H1 (cell line): ENCODE data around the gene BTAF1. TPM values are rescaled to one million over a fixed set of nuclear protein-coding genes. Genes with fewer than 3 reads are reported as not detected.

ENCODE experiments used
- CTCF ChIA-PET: fragments of 300-600 bp; sonication (Branson Sonifier 250); formaldehyde crosslinking; loops from one replicate; lab custom pipeline; 2021; ENCODE audit not compliant: partially characterized antibody; lab: Charles Lee
- POLR2A ChIA-PET: fragments of 300-600 bp; sonication (Branson Sonifier 250); formaldehyde crosslinking; loops from one replicate; lab custom pipeline; 2021; ENCODE audit warnings: inconsistent platforms; ENCODE audit not compliant: partially characterized antibody; lab: Charles Lee
- DNase-seq, 2 experiments: peaks; one replicate each; pipeline versions ENCODE4 v3.0.0 to v3.0.0-alpha.2; 2010 to 2022; ENCODE audit warnings: low spot score in 2 of 2, low read depth in 1 of 2, mixed read lengths in 1 of 2
- FAIRE-seq: peaks from 2 replicates; lab custom pipeline; 2011; peaks lifted over from hg19 to GRCh38; lab: Jason Lieb, UNC
- H2AFZ ChIP-seq: 2 replicates; pipeline ENCODE4 v1.8.1; 2012; ENCODE audit warnings: low read length, inconsistent platforms
- H2AK5ac ChIP-seq: 2 replicates; pipeline ENCODE4 v1.6.1; 2013; ENCODE audit warnings: low read depth, low read length
- H2BK120ac ChIP-seq: replicated peaks from 2 replicates; pipeline ENCODE3; 2013; ENCODE audit warnings: low read depth, low read length, inconsistent platforms
- H2BK12ac ChIP-seq: 2 replicates; pipeline ENCODE4 v1.6.1; 2013; ENCODE audit warnings: low read depth, low read length
- H2BK15ac ChIP-seq: 2 replicates; pipeline ENCODE4 v1.6.1; 2013; ENCODE audit warnings: low read length
- H2BK20ac ChIP-seq: 2 replicates; pipeline ENCODE4 v1.6.1; 2013; ENCODE audit warnings: low read length
- H2BK5ac ChIP-seq: 2 replicates; pipeline ENCODE4 v1.6.1; 2013; ENCODE audit warnings: low read depth, low read length
- H3K14ac ChIP-seq: 2 replicates; pipeline ENCODE4 v1.6.1; 2013; ENCODE audit warnings: inconsistent platforms; ENCODE audit not compliant: insufficient read length
- H3K18ac ChIP-seq: 2 replicates; pipeline ENCODE4 v1.6.1; 2013; ENCODE audit warnings: low read length; ENCODE audit errors: extremely low read depth
- H3K23ac ChIP-seq: 2 replicates; pipeline ENCODE4 v1.6.1; 2013; ENCODE audit warnings: inconsistent platforms; ENCODE audit not compliant: insufficient read length
- H3K23me2 ChIP-seq: 2 replicates; pipeline ENCODE4 v1.6.1; 2013; ENCODE audit warnings: low read depth, low read length
- H3K27ac ChIP-seq: 2 replicates; pipeline ENCODE4 v1.6.1; 2011; ENCODE audit warnings: low read depth, low read length, inconsistent platforms
- H3K27me3 ChIP-seq, 4 experiments: replicated peaks in 1 of 4; 1 replicate in 1 of 4; 2 replicates in 3 of 4; pipeline versions ENCODE4 v1.6.1 to v1.8.1; 2011 to 2013; ENCODE audit warnings: low read length in 3 of 4, mild to moderate bottlenecking in 3 of 4, inconsistent platforms in 2 of 4, mixed read lengths in 2 of 4, moderate library complexity in 1 of 4; ENCODE audit not compliant: control insufficient read depth in 3 of 4, insufficient read depth in 3 of 4; ENCODE audit errors: extremely low read depth in 1 of 4
- H3K36me3 ChIP-seq, 4 experiments: 2 replicates each; pipeline versions ENCODE4 v1.6.1 to v1.8.1; 2011 to 2013; ENCODE audit warnings: mild to moderate bottlenecking in 4 of 4, low read length in 3 of 4, moderate library complexity in 2 of 4, control low read depth in 1 of 4, inconsistent platforms in 1 of 4; ENCODE audit not compliant: insufficient read depth in 4 of 4, control insufficient read depth in 2 of 4
- H3K4ac ChIP-seq: replicated peaks from 2 replicates; pipeline ENCODE3; 2013; ENCODE audit warnings: low read length, low read depth, mixed read lengths, inconsistent platforms; ENCODE audit not compliant: insufficient read length
- H3K4me1 ChIP-seq, 4 experiments: replicated peaks in 1 of 4; 1 replicate in 1 of 4; 2 replicates in 3 of 4; pipeline versions ENCODE4 v1.6.1 to v1.8.1; 2011 to 2013; ENCODE audit warnings: low read length in 3 of 4, inconsistent platforms in 2 of 4, mixed read lengths in 1 of 4; ENCODE audit not compliant: insufficient read depth in 4 of 4, control insufficient read depth in 3 of 4
- H3K4me2 ChIP-seq, 2 experiments: 2 replicates each; pipeline versions ENCODE4 v1.6.1 to v1.8.1; 2011 to 2013; ENCODE audit warnings: low read depth in 2 of 2, low read length in 2 of 2, control low read depth in 1 of 2, inconsistent platforms in 1 of 2, mild to moderate bottlenecking in 1 of 2; ENCODE audit not compliant: insufficient read depth in 1 of 2
- H3K4me3 ChIP-seq, 4 experiments: fragments of 200-600, 300-600 bp in 1 of 4; sonication (generic), shearing (Covaris generic), sonication (Bioruptor Twin) in 1 of 4; 2 replicates each; pipeline versions ENCODE4 v1.5.1 to v1.8.1; 2011 to 2016; ENCODE audit warnings: low read length in 4 of 4, low read depth in 3 of 4, control low read depth in 2 of 4, inconsistent platforms in 2 of 4, mild to moderate bottlenecking in 2 of 4, mixed read lengths in 1 of 4, moderate library complexity in 1 of 4; ENCODE audit not compliant: insufficient read depth in 2 of 4; ENCODE audit errors: extremely low read depth in 1 of 4
- H3K56ac ChIP-seq: replicated peaks from 2 replicates; pipeline ENCODE3; 2013; ENCODE audit warnings: low read depth, mild to moderate bottlenecking, mixed read lengths, low read length, inconsistent platforms; ENCODE audit not compliant: insufficient read length
- H3K79me1 ChIP-seq: 2 replicates; pipeline ENCODE4 v1.6.1; 2013; ENCODE audit warnings: low read depth, low read length, control low read depth
- H3K79me2 ChIP-seq, 2 experiments: 2 replicates each; pipeline versions ENCODE4 v1.6.1 to v1.8.1; 2012 to 2013; ENCODE audit warnings: low read length in 2 of 2, mild to moderate bottlenecking in 2 of 2, inconsistent platforms in 1 of 2; ENCODE audit not compliant: insufficient read depth in 2 of 2, control insufficient read depth in 1 of 2
- H3K9ac ChIP-seq, 4 experiments: replicated peaks in 1 of 4; 1 replicate in 1 of 4; 2 replicates in 3 of 4; pipeline versions ENCODE4 v1.6.1 to v1.8.1; 2011 to 2013; ENCODE audit warnings: low read depth in 3 of 4, low read length in 3 of 4, control low read depth in 2 of 4, mild to moderate bottlenecking in 2 of 4, moderate library complexity in 2 of 4, inconsistent platforms in 1 of 4; ENCODE audit errors: extremely low read depth in 1 of 4
- H3K9me3 ChIP-seq, 2 experiments: 2 replicates each; pipeline versions ENCODE4 v1.6.1 to v1.8.1; 2012 to 2013; ENCODE audit warnings: mild to moderate bottlenecking in 2 of 2, moderate library complexity in 2 of 2, control low read depth in 1 of 2, inconsistent platforms in 1 of 2, low read depth in 1 of 2, low read length in 1 of 2, mixed read lengths in 1 of 2; ENCODE audit not compliant: insufficient read depth in 2 of 2
- H4K20me1 ChIP-seq, 2 experiments: replicated peaks in 1 of 2; 2 replicates each; pipeline versions ENCODE3 to v1.8.1; 2011 to 2013; ENCODE audit warnings: inconsistent platforms in 2 of 2, low read length in 2 of 2, mild to moderate bottlenecking in 1 of 2; ENCODE audit not compliant: insufficient read depth in 2 of 2, control insufficient read depth in 1 of 2
- H4K5ac ChIP-seq: 2 replicates; pipeline ENCODE4 v1.6.1; 2013; ENCODE audit warnings: low read length, low read depth, mixed read lengths, inconsistent platforms; ENCODE audit not compliant: insufficient read length
- H4K8ac ChIP-seq: 2 replicates; pipeline ENCODE4 v1.8.0; 2013; ENCODE audit warnings: mild to moderate bottlenecking, moderate library complexity, low read length, inconsistent platforms; ENCODE audit not compliant: insufficient read depth; ENCODE audit errors: extremely low read depth
- H4K91ac ChIP-seq: replicated peaks from 2 replicates; pipeline ENCODE3; 2013; ENCODE audit warnings: low read length, mixed read lengths, inconsistent platforms; ENCODE audit not compliant: insufficient read length
- CHD1 ChIP-seq: IDR thresholded peaks from 2 replicates; pipeline ENCODE4 v1.6.1; 2012; ENCODE audit warnings: low read depth, low read length, improper control_type of control experiment
- EP300 ChIP-seq, 2 experiments: IDR thresholded peaks; 1 replicate in 1 of 2; 2 replicates in 1 of 2; pipeline ENCODE4 v1.6.1; 2011 to 2012; ENCODE audit warnings: low read depth in 2 of 2, low read length in 2 of 2, mild to moderate bottlenecking in 2 of 2, borderline replicate concordance in 1 of 2, inconsistent platforms in 1 of 2, moderate library complexity in 1 of 2
- GABPA ChIP-seq: IDR thresholded peaks from 2 replicates; pipeline ENCODE4 v1.6.1; 2011; ENCODE audit warnings: mild to moderate bottlenecking, low read length, moderate library complexity, borderline replicate concordance; ENCODE audit not compliant: insufficient read depth
- MAX ChIP-seq: IDR thresholded peaks from 2 replicates; pipeline ENCODE4 v1.6.1; 2012; ENCODE audit warnings: inconsistent platforms
- PHF8 ChIP-seq: fragments of 200-600 bp; sonication (generic); conservative IDR thresholded peaks from 2 replicates; pipeline ENCODE4 v1.7.1; 2012; ENCODE audit warnings: low read depth, mild to moderate bottlenecking, inconsistent platforms, low read length, moderate library complexity
- RFX5 ChIP-seq: IDR thresholded peaks from 2 replicates; pipeline ENCODE4 v1.6.1; 2011; ENCODE audit warnings: low read depth, low read length, improper control_type of control experiment, borderline replicate concordance
- SIRT6 ChIP-seq: IDR thresholded peaks from one replicate; pipeline ENCODE4 v1.7.1; 2012; ENCODE audit warnings: low read length, inconsistent platforms
- TCF12 ChIP-seq: IDR thresholded peaks from 2 replicates; pipeline ENCODE4 v1.6.1; 2011; ENCODE audit warnings: low read depth, mild to moderate bottlenecking, low read length
- ZNF274 ChIP-seq: IDR thresholded peaks from 2 replicates; pipeline ENCODE4 v1.7.0; 2012; ENCODE audit warnings: low read length, borderline replicate concordance; ENCODE audit errors: extremely low read depth
- WGBS, 2 experiments: shearing (Covaris generic) in 1 of 2; methylation state at CpG; one replicate each; pipeline versions ENCODE4 v1.1.6 to v1.1.7; 2013 to 2015; ENCODE audit warnings: low lambda C conversion rate in 2 of 2, mixed read lengths in 2 of 2, inconsistent platforms in 1 of 2, low coverage in 1 of 2, missing lambda C conversion rate in 1 of 2; ENCODE audit not compliant: insufficient replicate concordance in 2 of 2, insufficient coverage in 1 of 2, insufficient read length in 1 of 2; ENCODE audit errors: extremely low coverage in 1 of 2, missing lambda C conversion rate in 1 of 2; 5-methylcytosine and 5-hydroxymethylcytosine counted together
- polyA plus RNA-seq, 7 experiments: library from polyadenylated mRNA; depleted of rRNA in 3 of 7; stranded (reverse) in 5 of 7; unstranded in 2 of 7; fragments of >200 nt in 5 of 7; fragments of 200-250 nt in 2 of 7; gene quantifications; 1 replicate in 5 of 7; 2 replicates in 1 of 7; 4 replicates in 1 of 7; pipeline versions ENCODE4 v1.2.1 to v1.2.3, GENCODE V29; 2011 to 2013; ENCODE audit warnings: missing spikeins in 2 of 7, mixed read lengths in 2 of 7
- total RNA-seq: library from RNA; stranded (reverse); fragmentation: NEBNext Ultra II Directional; extraction: Animal tissue kit (Norgen Biotek cat#: 25700); gene quantifications from 2 replicates; pipeline ENCODE4 v1.2.1, GENCODE V29; 2021

Gene BTAF1
- total and polyA plus RNA-seq, 2 of the 8 experiments (the other 6 are each of a cell fraction or from before 2014, with no cell fraction given), result 24.5 to 39.1 TPM

GRCh38 chr10:92024700-92025099 lies 101.1 kb downstream of the BTAF1 start:
- H2AK5ac ChIP-seq, result no peak overlapping the region
- H2BK5ac ChIP-seq, result no peak overlapping the region
- H4K8ac ChIP-seq, result no peak overlapping the region
- no peak overlapping the region for H4K91ac ChIP-seq
- DNase-seq (no peak), FAIRE-seq (no peak)
- H3K4me3 ChIP-seq, result no peak overlapping the region
- H3K9me3 ChIP-seq, result no peaks in the 10 kb centered on the region
- H3K14ac ChIP-seq, result no peak overlapping the region
- H3K4me2 ChIP-seq, result no peak overlapping the region
- H3K79me2 ChIP-seq, result no peaks in the 10 kb centered on the region
- no peaks in the 10 kb centered on the region for H3K27me3 ChIP-seq
- H2AFZ ChIP-seq, result no peak overlapping the region
- ChIA-PET POLR2A (no interaction called here), CTCF (interaction anchor here (0.6 to 1.4 kb wide), 3 partner anchors 87 to 493 kb away, joined by 3 read pairs; no protein-coding TSS in a partner anchor)
- H3K18ac ChIP-seq, result no peak overlapping the region
- no peak overlapping the region for H4K5ac ChIP-seq
- no peak overlapping the region for H2BK15ac ChIP-seq
- H3K23ac ChIP-seq, result no peak overlapping the region
- peaks cover 0 to 2% of the 10 kb centered on the region in 2 experiments for H4K20me1 ChIP-seq
- H3K56ac ChIP-seq, result no peak overlapping the region
- no peak overlapping the region for H3K27ac ChIP-seq
- H2BK120ac ChIP-seq, result no peak overlapping the region
- H3K23me2 ChIP-seq, result no peaks in the 10 kb centered on the region
- H3K4ac ChIP-seq, result no peak overlapping the region
- no peak overlapping the region for H2BK12ac ChIP-seq
- no peak overlapping the region for H3K9ac ChIP-seq
- H3K4me1 ChIP-seq, result no peaks in the 10 kb centered on the region
- no peak overlapping the region for H2BK20ac ChIP-seq
- H3K36me3 ChIP-seq, result peaks cover 11 to 57% (median 31%) of the 10 kb centered on the region in 4 experiments
- 92% methylated on average over 4 of the region's 4 CpGs; no CpG with 5 or more reads in 1 of the 2 experiments for WGBS, 2 experiments
- no peaks in the 10 kb centered on the region for H3K79me1 ChIP-seq
- TF ChIP-seq PHF8 (no peak), CHD1 (no peak), GABPA (no peak), EP300 (IDR thresholded peaks at IDR 0.05; ENCODE audit: borderline replicate concordance in 1 of 2, low read depth in 2 of 2, low read length in 2 of 2) (no peak), ZNF274 (no peak), MAX (no peak), RFX5 (no peak), TCF12 (no peak), SIRT6 (no peak)
